Measurements from ENCODE around the gene INSR. TPM values are rescaled to one million over a fixed set of nuclear protein-coding genes. Genes with fewer than 3 reads are reported as not detected.
A peak's percentile ranks its signal among the peaks of the same experiment; 100 is the strongest.

The INSR gene
- polyA plus RNA-seq, 6 donors from 2014 or later: 0.40 to 2.2 (median 0.52) TPM; not detected in 1

GRCh38 chr19:7200736-7201135, 93.5 kb downstream of the INSR start:
- DNase-seq (no peak), ATAC-seq (ENCODE audit: low read depth in 2 of 2) (no peak)
- Mint-ChIP-seq H3K27ac (peak overlapping the region in 1 of 6 donors; percentile 21), H3K4me3 (no peak overlapping the region), H3K36me3 (no peaks in the 10 kb centered on the region), H3K4me1 (peaks cover 19 to 28% (median 24%) of the 10 kb centered on the region in 3 donors), H3K9me3 (peaks cover 0 to 2% (median 0%) of the 10 kb centered on the region in 7 donors), H3K27me3 (no peaks in the 10 kb centered on the region)

GRCh38 chr19:7199613-7200533, 94.3 kb downstream of the INSR start:
- Mint-ChIP-seq H3K4me1 (peaks cover 19 to 28% (median 24%) of the 10 kb centered on the region in 3 donors), H3K4me3 (peak overlapping the region in 6 of 8 donors; percentile 0 to 94 (median 67)), H3K9me3 (peaks cover 0 to 2% (median 0%) of the 10 kb centered on the region in 7 donors), H3K27me3 (no peaks in the 10 kb centered on the region), H3K36me3 (no peaks in the 10 kb centered on the region), H3K27ac (peak overlapping the region in 1 of 6 donors; percentile 70)
- DNase-seq (no peak), ATAC-seq (ENCODE audit: low read depth in 2 of 2) (no peak)

GRCh38 chr19:7197760-7198696, 96.2 kb downstream of the INSR start:
- Mint-ChIP-seq H3K36me3 (no peaks in the 10 kb centered on the region), H3K4me1 (peaks cover 19 to 31% (median 24%) of the 10 kb centered on the region in 3 donors), H3K27me3 (no peaks in the 10 kb centered on the region), H3K9me3 (peaks cover 0 to 2% (median 0%) of the 10 kb centered on the region in 7 donors), H3K4me3 (peak overlapping the region; percentile 93 to 98 (median 94)), H3K27ac (peak overlapping the region; percentile 96 to 100 (median 98))
- DNase-seq (peak; percentile 94), ATAC-seq (ENCODE audit: low read depth in 2 of 2) (peak; percentile 81 to 84)

- DNase-seq (peak; percentile 83), ATAC-seq (ENCODE audit: low read depth in 2 of 2) (peak; percentile 63 to 67)
- Mint-ChIP-seq H3K27me3 (no peaks in the 10 kb centered on the region), H3K4me3 (peak overlapping the region; percentile 93 to 98 (median 94)), H3K27ac (peak overlapping the region; percentile 96 to 100 (median 98)), H3K9me3 (peaks cover 0 to 2% (median 0%) of the 10 kb centered on the region in 7 donors), H3K36me3 (no peaks in the 10 kb centered on the region), H3K4me1 (peaks cover 24 to 38% (median 31%) of the 10 kb centered on the region in 3 donors)
Observed at GRCh38 chr19:7197119-7197759, 97.0 kb downstream of the INSR start.

- Mint-ChIP-seq H3K36me3 (no peaks in the 10 kb centered on the region), H3K27ac (peak overlapping the region; percentile 96 to 100 (median 98)), H3K9me3 (peaks cover 0 to 2% (median 0%) of the 10 kb centered on the region in 7 donors), H3K27me3 (no peaks in the 10 kb centered on the region), H3K4me1 (peaks cover 26 to 43% (median 36%) of the 10 kb centered on the region in 3 donors), H3K4me3 (peak overlapping the region; percentile 93 to 98 (median 94))
- DNase-seq (no peak), ATAC-seq (ENCODE audit: low read depth in 2 of 2) (no peak)
Observed at GRCh38 chr19:7196763-7197118, 97.5 kb downstream of the INSR start.

DNA sequence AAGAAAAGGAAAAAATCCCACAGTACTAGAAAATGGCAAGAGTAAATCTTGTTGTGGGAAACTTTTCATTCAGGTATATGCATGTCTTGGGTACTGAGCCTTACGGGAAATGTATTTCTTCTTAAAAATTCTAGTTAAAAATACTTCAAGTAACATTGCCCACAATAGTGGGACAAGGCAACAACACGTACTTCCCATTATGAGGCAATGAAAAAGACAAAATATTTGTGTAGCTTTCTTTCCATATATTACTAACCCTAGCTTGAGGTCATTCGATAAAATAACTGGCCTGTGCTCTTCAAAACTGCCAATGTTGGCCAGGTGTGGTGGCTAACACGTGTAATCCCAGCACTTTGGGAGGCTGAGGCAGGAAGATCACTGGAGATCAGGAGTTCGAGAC, 99.2 kb downstream of the INSR start:
- peaks cover 0 to 2% (median 0%) of the 10 kb centered on the region in 7 donors for H3K9me3 Mint-ChIP-seq
- DNase-seq: no peak
- no peak overlapping the region for H3K4me3 Mint-ChIP-seq

DNA sequence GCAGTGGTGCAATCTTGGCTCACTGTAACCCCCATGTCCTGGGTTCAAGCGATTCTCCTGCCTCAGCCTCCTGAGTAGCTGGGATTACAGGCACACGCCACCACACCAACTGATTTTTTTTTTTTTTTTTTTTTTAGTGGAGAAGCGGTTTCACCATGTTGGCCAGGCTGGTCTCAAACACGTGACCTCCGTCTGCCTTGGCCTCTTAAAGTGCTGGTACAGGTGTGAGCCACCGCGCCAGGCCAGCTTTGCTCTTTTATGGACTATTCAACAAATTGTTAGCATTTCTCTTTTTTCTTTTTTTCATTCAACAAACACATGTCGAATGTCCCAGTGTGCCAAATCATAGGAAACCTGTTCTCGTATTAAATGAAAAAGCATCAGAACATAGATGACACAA, 99.6 kb downstream of the INSR start:
- H3K4me3 Mint-ChIP-seq: no peak overlapping the region
- no peaks in the 10 kb centered on the region for H3K36me3 Mint-ChIP-seq
- no peaks in the 10 kb centered on the region for H3K27me3 Mint-ChIP-seq
- DNase-seq (no peak), ATAC-seq (ENCODE audit: low read depth in 2 of 2) (no peak)
- H3K4me1 Mint-ChIP-seq: peaks cover 23 to 46% (median 33%) of the 10 kb centered on the region in 3 donors
- peaks cover 0 to 2% (median 0%) of the 10 kb centered on the region in 7 donors for H3K9me3 Mint-ChIP-seq
- no peak overlapping the region for H3K27ac Mint-ChIP-seq

More for the DNA sequence above, 99.2 kb downstream of the INSR start:
- Mint-ChIP-seq H3K36me3 (no peaks in the 10 kb centered on the region), H3K27me3 (no peaks in the 10 kb centered on the region), H3K27ac (no peak overlapping the region), H3K4me1 (peaks cover 27 to 51% (median 36%) of the 10 kb centered on the region in 3 donors)
- no peak for ATAC-seq (ENCODE audit: low read depth in 2 of 2)

DNA sequence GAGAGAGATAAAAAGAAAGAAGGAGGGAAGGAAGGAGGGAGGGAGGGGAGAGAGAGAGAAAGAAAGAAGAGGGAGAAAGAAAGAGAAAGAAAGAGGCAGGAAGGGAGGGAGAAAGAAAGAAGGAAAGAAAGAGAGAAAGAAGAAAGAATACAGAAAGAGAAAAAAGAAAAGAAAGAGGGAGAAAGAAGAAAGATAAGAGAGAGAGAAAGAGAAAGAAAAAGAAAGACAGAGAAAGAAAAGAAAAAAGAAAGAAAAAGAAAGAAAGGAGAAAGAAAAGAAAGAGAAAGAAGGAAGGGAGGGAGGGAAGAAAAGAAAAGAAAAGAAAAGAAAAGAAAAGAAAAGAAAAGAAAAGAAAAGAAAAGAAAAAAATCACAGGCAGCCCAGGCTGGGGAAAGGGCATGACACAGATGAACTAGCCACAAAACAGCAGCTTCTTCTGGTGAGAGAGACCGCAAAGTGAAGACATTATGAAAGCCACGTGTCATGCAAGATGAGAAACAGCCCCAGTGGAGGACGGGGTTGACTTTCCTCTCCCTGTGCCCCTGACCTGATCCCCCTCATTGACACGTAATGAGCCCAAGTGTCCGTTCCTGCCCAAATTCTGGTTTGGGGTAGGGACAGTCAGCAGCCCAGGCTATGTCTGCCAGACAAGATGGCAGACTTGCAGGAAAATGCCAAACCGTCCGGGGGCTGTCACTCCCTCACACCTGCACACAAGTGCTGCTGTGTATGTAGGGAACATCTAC, 102.1 kb downstream of the INSR start:
- peaks cover 15 to 29% (median 22%) of the 10 kb centered on the region in 3 donors for H3K4me1 Mint-ChIP-seq
- ATAC-seq (ENCODE audit: low read depth in 2 of 2): peak; percentile 24 to 40

GRCh38 chr19:7188698-7189629, 105.2 kb downstream of the INSR start:
- Mint-ChIP-seq H3K4me3 (peak overlapping the region in 1 of 8 donors; percentile 6), H3K27ac (peak overlapping the region in 1 of 6 donors; percentile 27), H3K4me1 (peaks cover 14 to 39% (median 34%) of the 10 kb centered on the region in 3 donors), H3K36me3 (no peaks in the 10 kb centered on the region), H3K27me3 (no peaks in the 10 kb centered on the region), H3K9me3 (no peaks in the 10 kb centered on the region)
- ATAC-seq (ENCODE audit: low read depth in 2 of 2) (no peak), DNase-seq (no peak)

More for the DNA sequence above, 102.1 kb downstream of the INSR start:
- no peaks in the 10 kb centered on the region for H3K9me3 Mint-ChIP-seq
- peak overlapping the region in 2 of 8 donors; percentile 5 to 16 for H3K4me3 Mint-ChIP-seq
- H3K27ac Mint-ChIP-seq: peak overlapping the region in 4 of 6 donors; percentile 19 to 94 (median 52)
- H3K27me3 Mint-ChIP-seq: no peaks in the 10 kb centered on the region
- no peaks in the 10 kb centered on the region for H3K36me3 Mint-ChIP-seq
- DNase-seq: no peak

DNA sequence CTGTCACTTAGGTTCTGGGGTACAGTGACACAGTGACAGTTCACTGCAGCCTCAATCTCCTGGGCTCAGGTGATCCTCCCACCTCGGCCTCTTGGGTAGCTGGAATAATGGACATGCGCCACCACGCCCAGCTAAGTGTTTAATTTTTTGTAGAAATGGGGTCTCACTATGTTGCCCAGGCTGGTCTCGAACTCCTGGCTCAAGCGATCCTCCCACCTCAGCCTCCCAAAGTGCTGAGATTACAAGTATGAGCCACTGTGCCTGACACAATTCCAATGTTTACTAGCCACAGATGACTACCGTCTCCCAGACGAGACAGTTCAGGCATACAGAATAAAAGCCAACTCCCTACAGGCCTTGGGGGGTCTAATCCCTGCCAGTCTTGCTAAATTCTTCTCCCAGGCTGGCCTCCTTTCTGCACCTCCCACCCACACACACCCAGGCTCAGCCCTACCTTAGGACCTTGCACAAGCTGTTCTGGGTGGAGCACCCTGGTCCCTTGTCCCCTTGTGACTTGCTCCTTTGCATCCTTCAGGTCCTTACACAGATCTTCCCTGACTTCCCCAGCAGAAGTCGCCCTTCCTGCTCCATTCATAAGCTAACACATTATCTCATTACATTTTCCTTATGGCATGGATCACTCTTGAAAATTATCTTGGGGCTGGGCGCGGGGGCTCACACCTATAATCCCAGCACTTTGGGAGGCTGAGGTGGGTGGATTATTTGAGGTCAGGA, 106.4 kb downstream of the INSR start:
- Mint-ChIP-seq H3K4me3 (no peak overlapping the region), H3K27ac (peak overlapping the region in 3 of 6 donors; percentile 4 to 70 (median 14)), H3K27me3 (no peaks in the 10 kb centered on the region), H3K36me3 (no peaks in the 10 kb centered on the region), H3K4me1 (peaks cover 22 to 45% (median 42%) of the 10 kb centered on the region in 3 donors), H3K9me3 (no peaks in the 10 kb centered on the region)
- ATAC-seq (ENCODE audit: low read depth in 2 of 2) (no peak), DNase-seq (no peak)

GRCh38 chr19:7182489-7182888, 111.7 kb downstream of the INSR start:
- Mint-ChIP-seq H3K36me3 (no peaks in the 10 kb centered on the region), H3K4me3 (peak overlapping the region; percentile 49 to 92 (median 82)), H3K4me1 (peaks cover 30 to 72% (median 55%) of the 10 kb centered on the region in 3 donors), H3K27ac (peak overlapping the region; percentile 90 to 99 (median 94)), H3K9me3 (peaks cover 0 to 2% (median 0%) of the 10 kb centered on the region in 7 donors), H3K27me3 (no peaks in the 10 kb centered on the region)
- ATAC-seq (ENCODE audit: low read depth in 2 of 2) (no peak), DNase-seq (no peak)
